Globus pallidus (tissue), 1 donor: ENCODE results near the gene DPP6.
"Not testable (repeated sequence)": the region's sequence is repeated elsewhere in the genome, so short reads cannot be mapped to it uniquely, and the experiment has no call there.

ENCODE experiments used
- DNase-seq: peaks from one replicate; pipeline ENCODE4 v3.0.0-alpha.2; 2015; ENCODE audit warnings: low spot score

DPP6 gene

GRCh38 chr7:154072395-154073181, 20.4 kb downstream of the DPP6 start:
- DNase-seq = not testable (repeated sequence)

GRCh38 chr7:154078523-154078922, 26.3 kb downstream of the DPP6 start:
- not testable (repeated sequence) for DNase-seq

GRCh38 chr7:154080249-154080648, 28.1 kb downstream of the DPP6 start:
- DNase-seq = not testable (repeated sequence)

GRCh38 chr7:154087037-154087725, 35.0 kb downstream of the DPP6 start:
- DNase-seq = peak; percentile 38

GRCh38 chr7:154092093-154092492, 39.9 kb downstream of the DPP6 start:
- not testable (repeated sequence) for DNase-seq

- not testable (repeated sequence) for DNase-seq
Measured at GRCh38 chr7:154095201-154095600, 43.0 kb downstream of the DPP6 start.

- not testable (repeated sequence) for DNase-seq
Measured at GRCh38 chr7:154105063-154105462, 52.9 kb downstream of the DPP6 start.

- not testable (repeated sequence) for DNase-seq
Measured at GRCh38 chr7:154109615-154110014, 57.4 kb downstream of the DPP6 start.

GRCh38 chr7:154113732-154114351, 61.6 kb downstream of the DPP6 start:
- DNase-seq = not testable (repeated sequence)

GRCh38 chr7:154117411-154118390, 65.5 kb downstream of the DPP6 start:
- peak; percentile 2 for DNase-seq

- DNase-seq = not testable (repeated sequence)
Measured at GRCh38 chr7:154120825-154121224, 68.6 kb downstream of the DPP6 start.

GRCh38 chr7:154122720-154123119, 70.5 kb downstream of the DPP6 start:
- DNase-seq = not testable (repeated sequence)

GRCh38 chr7:154123397-154123796, 71.2 kb downstream of the DPP6 start:
- DNase-seq = not testable (repeated sequence)

- DNase-seq = not testable (repeated sequence)
Measured at GRCh38 chr7:154129142-154129541, 76.9 kb downstream of the DPP6 start.

GRCh38 chr7:154132617-154133016, 80.4 kb downstream of the DPP6 start:
- not testable (repeated sequence) for DNase-seq

- DNase-seq = not testable (repeated sequence)
Measured at GRCh38 chr7:154133703-154134277, 81.6 kb downstream of the DPP6 start.

GRCh38 chr7:154134698-154135097, 82.5 kb downstream of the DPP6 start:
- not testable (repeated sequence) for DNase-seq

GRCh38 chr7:154135646-154136045, 83.4 kb downstream of the DPP6 start:
- DNase-seq = not testable (repeated sequence)

GRCh38 chr7:154145922-154146706, 93.9 kb downstream of the DPP6 start:
- not testable (repeated sequence) for DNase-seq

- not testable (repeated sequence) for DNase-seq
Measured at GRCh38 chr7:154146707-154147038, 94.5 kb downstream of the DPP6 start.
